HG03354 (cell line): ENCODE measurements around the gene CAPN8.

ENCODE experiments used
- ATAC-seq: cut with Tn5 transposase; IDR thresholded peaks from one replicate; pipeline ENCODE4 v1.9.1; 2021; ENCODE audit warnings: mild to moderate bottlenecking; ENCODE audit not compliant: unreplicated experiment, poor library complexity, severe bottlenecking

The CAPN8 gene

GRCh38 chr1:223622132-223622842, 43.2 kb downstream of the CAPN8 start:
- ATAC-seq: no peak

GRCh38 chr1:223621312-223621734, 44.2 kb downstream of the CAPN8 start:
- ATAC-seq: peak; percentile 82

- ATAC-seq: no peak
Observed at GRCh38 chr1:223620297-223620897, 45.1 kb downstream of the CAPN8 start.

- ATAC-seq: no peak
Observed at GRCh38 chr1:223618680-223619079, 46.8 kb downstream of the CAPN8 start.

- ATAC-seq: no peak
Observed at GRCh38 chr1:223617323-223618070, 48.0 kb downstream of the CAPN8 start.

- ATAC-seq: no peak
Observed at GRCh38 chr1:223616586-223616985, 48.9 kb downstream of the CAPN8 start.

GRCh38 chr1:223611936-223612335, 53.6 kb downstream of the CAPN8 start:
- no peak for ATAC-seq

GRCh38 chr1:223609977-223610376, 55.5 kb downstream of the CAPN8 start:
- no peak for ATAC-seq

- no peak for ATAC-seq
Observed at GRCh38 chr1:223609066-223609465, 56.4 kb downstream of the CAPN8 start.

- no peak for ATAC-seq
Observed at GRCh38 chr1:223558512-223558911, 107.0 kb downstream of the CAPN8 start.

- no peak for ATAC-seq
Observed at GRCh38 chr1:223557130-223557475, 108.4 kb downstream of the CAPN8 start.

- ATAC-seq: peak; percentile 87
Observed at GRCh38 chr1:223556414-223557129, 108.9 kb downstream of the CAPN8 start.

- no peak for ATAC-seq
Observed at GRCh38 chr1:223553957-223554356, 111.5 kb downstream of the CAPN8 start.

- no peak for ATAC-seq
Observed at GRCh38 chr1:223551610-223552009, 113.9 kb downstream of the CAPN8 start.

GRCh38 chr1:223549740-223550139, 115.8 kb downstream of the CAPN8 start:
- no peak for ATAC-seq

- no peak for ATAC-seq
Observed at GRCh38 chr1:223547316-223548114, 118.0 kb downstream of the CAPN8 start.

- ATAC-seq: no peak
Observed at GRCh38 chr1:223545343-223545742, 120.2 kb downstream of the CAPN8 start.

- no peak for ATAC-seq
Observed at GRCh38 chr1:223543560-223543959, 121.9 kb downstream of the CAPN8 start.

GRCh38 chr1:223542831-223543230, 122.7 kb downstream of the CAPN8 start:
- ATAC-seq: no peak
